HL-60 (cell line): Measurements from ENCODE around the gene COX4I1.
A peak's percentile ranks its signal among the peaks of the same experiment; 100 is the strongest.

Experiments used
- DNase-seq, 2 experiments: peaks; one replicate each; pipeline ENCODE4 v3.0.0-alpha.2; 2010 to 2020; ENCODE audit warnings: low read depth in 1 of 2, low spot score in 1 of 2
- H3K27ac ChIP-seq: fragments of 250-450 bp; sonication (Bioruptor Pico); replicated peaks from 2 replicates; pipeline ENCODE4 v1.5.1; 2020; ENCODE audit warnings: mild to moderate bottlenecking, moderate library complexity
- H3K27me3 ChIP-seq: fragments of 250-450 bp; sonication (Bioruptor Pico); 2 replicates; pipeline ENCODE4 v1.5.1; 2021; ENCODE audit warnings: mild to moderate bottlenecking, moderate library complexity; ENCODE audit not compliant: insufficient read depth, poor library complexity, severe bottlenecking
- H3K4me3 ChIP-seq: replicated peaks from 2 replicates; pipeline ENCODE4 v1.5.1; 2011; ENCODE audit warnings: mild to moderate bottlenecking, control low read depth, low read length; ENCODE audit not compliant: insufficient read depth
- CTCF ChIP-seq: IDR thresholded peaks from one replicate; pipeline ENCODE4 v1.5.1; 2011; ENCODE audit warnings: low read length, control low read depth, inconsistent platforms; ENCODE audit not compliant: insufficient read depth
- GABPA ChIP-seq: IDR thresholded peaks from 2 replicates; pipeline ENCODE4 v1.6.1; 2012; ENCODE audit warnings: low read depth
- POLR2AphosphoS5 ChIP-seq: IDR thresholded peaks from 2 replicates; pipeline ENCODE4 v1.6.1; 2012; ENCODE audit warnings: low read depth
- SPI1 ChIP-seq: IDR thresholded peaks from 2 replicates; pipeline ENCODE4 v1.6.1; 2012; ENCODE audit warnings: low read depth, mild to moderate bottlenecking, borderline replicate concordance
- long read RNA-seq: library from polyadenylated mRNA; unstranded; transcript quantifications from one replicate; pipeline ENCODE4 v2.0.0, GENCODE V29; 2020
- TF ChIP-seq, protein P1 (sequence below): IDR thresholded peaks from 2 replicates; pipeline ENCODE4 v1.6.1; 2012; ENCODE audit warnings: low read depth; ENCODE audit not compliant: insufficient replicate concordance

The COX4I1 gene
- long read RNA-seq, transcript COX4I1-201 (5 exons, 708 nt): major isoform, 164 of 186 reads
- long read RNA-seq, transcript COX4I1-215 (3 exons, 2,271 nt): minor isoform, 6 of 186 reads
- long read RNA-seq, partial matches to known transcripts: 3 of 186 reads
- long read RNA-seq, other reads (novel, unspliced or antisense): 13 of 186 reads

DNA sequence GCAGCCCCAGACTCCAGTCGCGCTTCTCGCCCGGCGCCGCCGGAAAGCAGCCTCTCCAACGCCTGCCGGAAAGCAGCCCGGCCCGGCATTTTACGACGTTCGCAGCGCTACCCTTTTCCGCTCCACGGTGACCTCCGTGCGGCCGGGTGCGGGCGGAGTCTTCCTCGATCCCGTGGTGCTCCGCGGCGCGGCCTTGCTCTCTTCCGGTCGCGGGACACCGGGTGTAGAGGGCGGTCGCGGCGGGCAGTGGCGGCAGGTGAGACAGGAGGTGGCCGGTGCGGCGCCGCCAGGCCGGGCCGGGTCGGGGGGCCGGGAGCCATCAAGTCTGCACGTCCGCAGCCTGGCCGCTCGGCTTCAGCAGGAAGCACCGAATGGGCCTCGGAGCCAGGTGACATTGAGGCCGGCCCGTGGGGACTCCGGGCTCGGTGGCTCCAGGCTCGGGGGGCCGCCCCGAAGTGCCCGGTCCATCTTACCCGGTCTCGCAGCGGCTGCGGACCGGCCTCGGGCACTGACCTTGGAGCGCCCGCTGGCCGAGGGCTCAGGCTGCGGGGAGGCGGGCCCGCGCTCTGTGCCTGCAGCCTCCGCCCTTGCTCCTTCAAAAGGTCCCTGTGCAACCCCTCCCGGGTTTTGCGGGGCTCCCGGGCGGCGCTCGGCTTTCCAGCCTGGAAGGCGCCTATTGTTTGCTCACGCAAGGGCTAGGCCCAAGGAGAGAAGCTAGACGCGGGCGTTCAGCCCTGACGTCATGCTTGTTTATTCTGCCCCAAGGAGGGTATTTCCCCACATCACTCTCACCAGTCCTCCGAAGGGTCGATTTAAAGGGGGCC is at the start of gene COX4I1, which contains the start of gene EMC8:
COX4I1 (plus strand) TSS at position 199 of the 824 bp plus-strand sequence. CDS start 1,511 bp downstream, outside the sequence.
EMC8 (minus strand) TSS at position 48 of the 824 bp plus-strand sequence. CDS start 249 bp downstream, outside the sequence.
- Histone ChIP-seq H3K4me3 (peak within 1 kb of the TSS; percentile 84), H3K27me3 (no peaks in the 10 kb centered on the region), H3K27ac (peak within 1 kb of the TSS; percentile 92)
- TF ChIP-seq GABPA (no peak), CTCF (no peak), POLR2AphosphoS5 (no peak; the same call in 1 of the 2 replicates), SPI1 (no peak)
- TF ChIP-seq, protein P1, sequence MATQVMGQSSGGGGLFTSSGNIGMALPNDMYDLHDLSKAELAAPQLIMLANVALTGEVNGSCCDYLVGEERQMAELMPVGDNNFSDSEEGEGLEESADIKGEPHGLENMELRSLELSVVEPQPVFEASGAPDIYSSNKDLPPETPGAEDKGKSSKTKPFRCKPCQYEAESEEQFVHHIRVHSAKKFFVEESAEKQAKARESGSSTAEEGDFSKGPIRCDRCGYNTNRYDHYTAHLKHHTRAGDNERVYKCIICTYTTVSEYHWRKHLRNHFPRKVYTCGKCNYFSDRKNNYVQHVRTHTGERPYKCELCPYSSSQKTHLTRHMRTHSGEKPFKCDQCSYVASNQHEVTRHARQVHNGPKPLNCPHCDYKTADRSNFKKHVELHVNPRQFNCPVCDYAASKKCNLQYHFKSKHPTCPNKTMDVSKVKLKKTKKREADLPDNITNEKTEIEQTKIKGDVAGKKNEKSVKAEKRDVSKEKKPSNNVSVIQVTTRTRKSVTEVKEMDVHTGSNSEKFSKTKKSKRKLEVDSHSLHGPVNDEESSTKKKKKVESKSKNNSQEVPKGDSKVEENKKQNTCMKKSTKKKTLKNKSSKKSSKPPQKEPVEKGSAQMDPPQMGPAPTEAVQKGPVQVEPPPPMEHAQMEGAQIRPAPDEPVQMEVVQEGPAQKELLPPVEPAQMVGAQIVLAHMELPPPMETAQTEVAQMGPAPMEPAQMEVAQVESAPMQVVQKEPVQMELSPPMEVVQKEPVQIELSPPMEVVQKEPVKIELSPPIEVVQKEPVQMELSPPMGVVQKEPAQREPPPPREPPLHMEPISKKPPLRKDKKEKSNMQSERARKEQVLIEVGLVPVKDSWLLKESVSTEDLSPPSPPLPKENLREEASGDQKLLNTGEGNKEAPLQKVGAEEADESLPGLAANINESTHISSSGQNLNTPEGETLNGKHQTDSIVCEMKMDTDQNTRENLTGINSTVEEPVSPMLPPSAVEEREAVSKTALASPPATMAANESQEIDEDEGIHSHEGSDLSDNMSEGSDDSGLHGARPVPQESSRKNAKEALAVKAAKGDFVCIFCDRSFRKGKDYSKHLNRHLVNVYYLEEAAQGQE: no peak
- peak; percentile 77 to 85 for DNase-seq

- TF ChIP-seq SPI1 (no peak), CTCF (no peak), GABPA (no peak), POLR2AphosphoS5 (no peak)
- TF ChIP-seq, protein P1: no peak
- H3K4me3 ChIP-seq: peak overlapping the region; percentile 43
- no peak overlapping the region for H3K27ac ChIP-seq
- H3K27me3 ChIP-seq: no peaks in the 10 kb centered on the region
- no peak for DNase-seq
Measured at GRCh38 chr16:85749771-85750145, 49.7 kb upstream of the COX4I1 start.

- no peak for DNase-seq
- Histone ChIP-seq H3K27me3 (no peaks in the 10 kb centered on the region), H3K4me3 (peak overlapping the region; percentile 43), H3K27ac (no peak overlapping the region)
- TF ChIP-seq POLR2AphosphoS5: no peak
- TF ChIP-seq GABPA: no peak
- TF ChIP-seq, protein P1: no peak
- TF ChIP-seq SPI1: no peak
- no peak for TF ChIP-seq CTCF
Measured at GRCh38 chr16:85750146-85750826, 49.2 kb upstream of the COX4I1 start.
